ENCODE data around the gene PARP6.

- no peak for TF ChIP-seq CTCF (IDR thresholded peaks at IDR 0.05; ENCODE audit: low read depth, low read length)
- TF ChIP-seq EZH2phosphoT487 (IDR thresholded peaks at IDR 0.05; ENCODE audit: low read depth): no peak
These were observed 47.1 kb upstream of the PARP6 start for GRCh38 chr15:72319360-72319984.

All from OCI-LY3 (cell line).